ENCODE measurements around the gene FRMD5.
"Not testable (repeated sequence)": the region's sequence is repeated elsewhere in the genome, so short reads cannot be mapped to it uniquely, and the experiment has no call there.

The FRMD5 gene

DNA sequence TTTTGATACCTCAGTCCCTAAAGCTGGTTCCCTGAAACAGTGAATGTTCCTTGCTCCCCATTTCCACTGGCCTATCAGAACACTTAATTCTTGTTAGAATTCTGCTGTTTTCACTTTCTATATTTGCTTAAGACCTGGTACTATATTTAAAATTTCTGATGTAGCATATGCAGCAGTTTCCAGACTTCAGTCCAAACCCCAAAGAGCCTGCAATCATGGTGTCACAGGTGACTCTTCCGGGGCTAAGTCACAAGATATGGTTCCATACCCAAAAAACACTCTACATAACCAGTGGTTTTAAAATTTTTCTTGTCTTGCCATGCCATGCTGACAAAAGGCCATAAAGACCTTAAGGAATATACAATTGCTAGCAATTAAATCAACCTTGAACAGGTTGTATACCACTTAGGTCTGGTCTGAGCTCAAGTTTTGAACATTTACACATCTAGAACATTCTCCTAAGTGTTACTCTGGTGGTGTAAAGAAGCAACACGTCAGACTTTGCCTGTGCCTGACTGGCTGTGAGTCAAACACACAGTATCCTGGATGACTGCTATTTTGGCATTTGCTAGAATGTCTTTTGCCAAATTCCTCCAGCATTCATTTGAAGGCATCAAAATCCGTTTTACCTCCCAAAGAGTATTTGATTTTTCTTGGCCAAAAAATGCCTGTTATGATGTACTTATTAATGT, 160.0 kb downstream of the FRMD5 start:
- in situ Hi-C loops (cut with MboI; ENCODE audit: low sequenced_read_pairs): no loop called here

- in situ Hi-C loops (cut with MboI; ENCODE audit: low sequenced_read_pairs): no loop called here
These were observed 160.7 kb downstream of the FRMD5 start for GRCh38 chr15:44034334-44034733.

DNA sequence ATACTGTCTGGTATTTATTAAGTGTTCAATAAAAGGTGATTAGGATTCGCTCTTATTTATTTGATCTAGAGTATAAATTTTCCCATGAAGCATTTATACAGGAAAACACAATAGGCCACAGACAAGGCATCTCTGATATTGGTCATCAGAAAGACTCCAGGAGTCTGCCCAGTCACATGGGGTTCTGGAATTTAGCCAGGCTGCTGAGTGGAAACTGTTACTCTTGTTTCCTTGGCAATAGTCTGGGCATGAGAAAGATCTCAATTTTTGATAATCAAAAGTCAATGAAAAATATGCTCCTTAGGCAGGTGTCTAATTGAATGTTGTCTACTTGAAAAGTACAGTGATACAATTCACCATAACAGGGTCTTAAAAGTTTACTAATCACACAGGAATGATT, 161.2 kb downstream of the FRMD5 start:
- in situ Hi-C loops (cut with MboI; ENCODE audit: low sequenced_read_pairs): no loop called here

- in situ Hi-C loops (cut with MboI; ENCODE audit: low sequenced_read_pairs): not testable (repeated sequence)
These were observed 162.3 kb downstream of the FRMD5 start for GRCh38 chr15:44032820-44033219.

GRCh38 chr15:44029940-44030568, 165.0 kb downstream of the FRMD5 start:
- in situ Hi-C loops (cut with MboI; ENCODE audit: low sequenced_read_pairs): no loop called here

GRCh38 chr15:44029003-44029402, 166.1 kb downstream of the FRMD5 start:
- in situ Hi-C loops (cut with MboI; ENCODE audit: low sequenced_read_pairs): no loop called here

DNA sequence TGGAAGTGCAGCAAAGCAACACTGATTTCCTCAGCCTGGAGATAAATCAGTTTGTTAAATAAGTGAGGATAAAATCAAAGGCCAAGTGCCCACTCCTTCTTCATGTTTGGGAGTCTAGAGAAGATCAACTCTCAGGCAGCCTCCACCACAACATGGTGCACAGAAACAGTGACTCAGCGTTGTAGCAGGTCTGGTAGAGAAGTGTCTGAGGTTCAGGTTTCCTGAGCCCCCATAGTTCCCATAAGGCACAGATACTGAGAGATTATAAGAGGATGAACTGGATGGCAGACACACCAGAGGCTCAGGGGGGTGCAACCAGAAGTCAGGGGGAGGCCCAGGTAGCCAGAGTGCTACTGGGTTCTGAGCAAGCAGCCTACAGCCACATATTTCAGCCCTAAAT, 166.7 kb downstream of the FRMD5 start:
- in situ Hi-C loops (cut with MboI; ENCODE audit: low sequenced_read_pairs): no loop called here

DNA sequence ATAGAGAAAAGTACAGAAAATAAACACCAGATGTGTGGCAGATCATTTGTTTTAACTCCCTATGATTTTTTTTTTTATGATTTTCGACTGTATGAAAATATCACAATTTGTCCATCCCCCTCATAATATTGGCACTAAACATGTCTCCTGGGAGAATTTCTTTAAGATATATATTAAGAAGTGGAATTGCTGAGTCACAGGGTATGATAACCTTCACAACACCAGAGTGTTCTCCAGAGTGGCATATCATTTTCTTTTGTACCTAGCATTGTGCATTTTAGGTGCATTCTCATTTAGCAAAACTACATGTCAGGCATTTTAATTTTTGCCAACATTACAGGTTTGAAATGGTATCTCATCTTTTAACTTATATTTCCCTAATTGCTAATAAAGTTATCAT, 170.9 kb downstream of the FRMD5 start:
- in situ Hi-C loops (cut with MboI; ENCODE audit: low sequenced_read_pairs): no loop called here

GRCh38 chr15:44023176-44023575, 171.9 kb downstream of the FRMD5 start:
- in situ Hi-C loops (cut with MboI; ENCODE audit: low sequenced_read_pairs): no loop called here

- in situ Hi-C loops (cut with MboI; ENCODE audit: low sequenced_read_pairs): no loop called here
These were observed 176.9 kb downstream of the FRMD5 start for GRCh38 chr15:44018151-44018550.

DNA sequence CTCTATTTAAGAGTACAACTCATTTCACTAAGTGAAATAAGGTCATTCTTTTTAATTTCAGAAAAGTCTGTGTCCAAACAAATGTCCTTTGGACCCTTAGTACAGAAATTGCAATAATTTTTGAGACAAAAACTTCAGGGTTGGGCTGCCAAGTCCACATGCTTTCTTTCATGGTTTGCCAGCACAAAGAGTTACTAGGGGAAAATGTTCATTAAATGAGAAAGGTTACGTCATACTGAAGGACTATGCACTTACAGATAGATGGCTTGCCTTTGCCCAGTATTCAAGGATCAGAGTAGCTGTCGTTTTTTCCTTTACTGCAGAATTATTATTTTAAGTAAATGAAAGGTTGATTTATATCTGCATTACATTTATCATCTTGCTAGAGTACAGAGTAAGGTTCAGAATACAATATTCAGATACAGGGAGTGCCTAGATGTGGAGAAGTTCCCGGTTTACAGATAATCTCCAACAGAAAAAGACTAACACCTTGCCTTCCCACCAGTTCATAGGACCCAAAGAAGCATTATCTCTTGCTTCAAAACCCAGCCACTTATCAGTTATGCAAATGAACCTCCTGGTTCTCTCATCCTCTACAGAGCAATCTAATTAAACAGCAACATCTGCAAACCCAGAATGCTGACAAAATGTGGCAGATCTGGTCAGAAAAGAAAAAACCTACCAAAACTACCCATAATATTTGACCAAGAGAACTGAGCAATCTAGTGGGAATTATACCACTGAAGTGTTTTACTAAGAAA, 179.3 kb downstream of the FRMD5 start:
- in situ Hi-C loops (cut with MboI; ENCODE audit: low sequenced_read_pairs): no loop called here

- in situ Hi-C loops (cut with MboI; ENCODE audit: low sequenced_read_pairs): no loop called here
These were observed 183.7 kb downstream of the FRMD5 start for GRCh38 chr15:44011238-44011854.

DNA sequence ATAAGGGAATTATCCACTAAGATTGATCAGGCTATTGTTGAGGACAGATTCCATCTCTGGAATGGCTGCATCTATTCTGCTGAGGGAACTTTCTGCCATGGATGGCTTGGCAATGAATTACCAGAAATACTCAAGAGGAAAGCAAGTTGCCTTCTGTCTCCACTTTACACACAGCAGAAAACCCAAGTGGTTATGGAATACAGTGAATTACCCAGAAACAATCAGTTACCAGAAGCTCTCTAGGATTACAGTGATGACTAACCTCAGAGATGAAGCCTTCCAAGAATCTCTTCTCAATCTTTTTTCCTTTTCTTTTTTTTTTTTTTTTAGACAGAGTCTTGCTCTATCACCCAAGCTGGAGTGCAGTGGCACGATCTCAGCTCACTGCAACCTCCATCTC, 185.0 kb downstream of the FRMD5 start:
- in situ Hi-C loops (cut with MboI; ENCODE audit: low sequenced_read_pairs): no loop called here

- in situ Hi-C loops (cut with MboI; ENCODE audit: low sequenced_read_pairs): no loop called here
These were observed 186.0 kb downstream of the FRMD5 start for GRCh38 chr15:44009038-44009437.

- in situ Hi-C loops (cut with MboI; ENCODE audit: low sequenced_read_pairs): not testable (repeated sequence)
These were observed 194.8 kb downstream of the FRMD5 start for GRCh38 chr15:44000248-44000647.

DNA sequence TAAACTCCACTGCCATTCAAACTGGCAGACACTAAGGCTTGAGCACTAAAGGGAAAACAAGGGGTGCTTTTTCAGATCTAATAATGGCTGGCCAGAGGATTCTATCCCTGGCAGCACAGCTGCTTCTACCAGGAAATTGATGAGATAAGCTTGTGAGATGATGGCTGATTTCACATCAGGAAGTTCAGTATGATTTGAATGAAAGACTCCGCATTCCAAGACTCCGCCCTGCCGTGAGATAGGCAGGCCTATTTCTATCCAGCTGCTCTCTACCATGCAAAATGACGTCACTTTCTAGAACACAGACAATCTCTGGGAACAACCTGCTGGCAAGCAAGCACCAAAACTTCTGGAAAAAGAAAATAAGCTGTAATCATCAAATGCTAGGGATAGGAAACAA, 196.5 kb downstream of the FRMD5 start:
- in situ Hi-C loops (cut with MboI; ENCODE audit: low sequenced_read_pairs): no loop called here

DNA sequence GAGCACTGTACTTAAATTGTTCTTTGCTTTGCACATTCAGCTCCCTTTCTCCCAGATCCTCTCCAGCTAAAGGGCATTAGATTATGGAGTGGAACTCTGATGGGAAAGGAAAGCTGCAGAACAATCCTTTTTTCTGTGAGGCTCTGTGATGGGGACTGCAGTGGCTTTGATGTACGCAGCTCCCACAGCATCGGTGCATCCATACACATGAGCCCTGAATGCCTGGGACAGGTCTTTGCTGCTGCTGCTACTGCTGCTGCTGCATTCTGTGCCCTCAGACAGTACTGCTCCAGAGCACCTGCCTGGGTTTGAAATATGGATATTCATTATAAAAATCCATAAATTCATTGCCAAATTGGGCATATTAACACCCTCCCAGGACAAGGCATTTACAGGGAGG, 203.9 kb downstream of the FRMD5 start:
- in situ Hi-C loops (cut with MboI; ENCODE audit: low sequenced_read_pairs): no loop called here

- in situ Hi-C loops (cut with MboI; ENCODE audit: low sequenced_read_pairs): no loop called here
These were observed 205.1 kb downstream of the FRMD5 start for GRCh38 chr15:43989938-43990337.

DNA sequence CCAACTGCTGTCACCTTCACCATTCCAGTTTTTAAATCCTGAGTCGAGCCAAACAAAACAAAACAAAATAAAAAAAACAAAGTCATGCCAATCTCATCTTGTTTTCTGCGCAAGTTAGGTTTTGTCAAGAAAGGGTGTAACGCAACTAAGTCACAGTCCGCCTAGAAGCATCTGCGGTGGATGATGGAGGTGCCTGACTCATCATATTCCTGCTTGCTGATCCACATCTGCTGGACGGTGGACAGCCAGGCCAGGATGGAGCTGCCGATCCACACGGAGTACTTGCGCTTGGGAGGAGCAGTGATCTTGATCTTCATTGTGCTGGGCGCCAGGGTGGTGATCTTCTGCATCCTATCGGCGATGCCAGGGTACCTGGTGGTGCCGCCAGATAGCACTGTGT, 206.2 kb downstream of the FRMD5 start:
- in situ Hi-C loops (cut with MboI; ENCODE audit: low sequenced_read_pairs): no loop called here

- in situ Hi-C loops (cut with MboI; ENCODE audit: low sequenced_read_pairs): no loop called here
These were observed 207.1 kb downstream of the FRMD5 start for GRCh38 chr15:43987924-43988323.

GRCh38 chr15:43985976-43986680, 208.9 kb downstream of the FRMD5 start:
- in situ Hi-C loops (cut with MboI; ENCODE audit: low sequenced_read_pairs): no loop called here
